Adrenal gland (tissue), 12 donors: ENCODE measurements around the gene KIF18A. TPM values are rescaled to one million over a fixed set of nuclear protein-coding genes. Genes with fewer than 3 reads are reported as not detected.

Source experiments
- DNase-seq, 7 donors: peaks; one replicate each; pipeline ENCODE4 v3.0.0-alpha.2; 2019 to 2020
- H3K27ac ChIP-seq, 5 donors: fragments of 200-600 bp; sonication (generic) in 4 of 5; 1 replicate in 3 of 5; 2 replicates in 2 of 5; pipeline versions ENCODE4 v1.5.1 to v1.8.0; 2016 to 2020; ENCODE audit warnings: mild to moderate bottlenecking in 1 of 5
- H3K27me3 ChIP-seq: fragments of 200-600 bp; 2 replicates; pipeline ENCODE4 v1.8.0; 2021
- H3K36me3 ChIP-seq, 2 donors: fragments of 200-600 bp; replicated peaks in 1 of 2; 1 replicate in 1 of 2; 2 replicates in 1 of 2; pipeline versions ENCODE4 v1.5.1 to v1.8.0; 2018 to 2022
- H3K4me1 ChIP-seq, 2 donors: fragments of 200-600 bp; replicated peaks in 1 of 2; 1 replicate in 1 of 2; 2 replicates in 1 of 2; pipeline versions ENCODE4 v1.5.1 to v1.8.0; 2018 to 2021
- H3K4me3 ChIP-seq, 4 donors: fragments of 200-600 bp; sonication (generic) in 3 of 4; one replicate each; pipeline ENCODE4 v1.5.1; 2016 to 2018
- H3K9me3 ChIP-seq, 3 donors: fragments of 200-600 bp; sonication (generic) in 1 of 3; replicated peaks in 1 of 3; 1 replicate in 2 of 3; 2 replicates in 1 of 3; pipeline versions ENCODE4 v1.5.1 to v1.8.0; 2016 to 2021
- CTCF ChIP-seq, 6 experiments: fragments of 450-650 bp in 4 of 6; fragments of 200-600 bp in 2 of 6; sonication (generic) in 1 of 6; IDR thresholded peaks; 1 replicate in 5 of 6; 2 replicates in 1 of 6; pipeline versions ENCODE4 v1.5.1 to v1.8.0; 2016 to 2021; ENCODE audit warnings: antibody characterized with exemption in 6 of 6, mild to moderate bottlenecking in 2 of 6, moderate library complexity in 1 of 6
- POLR2A ChIP-seq, 2 donors: fragments of 450-650 bp; IDR thresholded peaks; one replicate each; pipeline ENCODE4 v1.6.1; 2017; ENCODE audit warnings: antibody characterized with exemption in 2 of 2, mild to moderate bottlenecking in 2 of 2, moderate library complexity in 1 of 2
- WGBS, 4 donors: extraction: QIAGEN DNeasy Blood & Tissue Kit in 2 of 4; methylation state at CpG; one replicate each; pipeline versions ENCODE4 v1.1.5 to v1.1.7; 2013 to 2017; 5-methylcytosine and 5-hydroxymethylcytosine counted together
- intact Hi-C, 2 donors: fragments of 100-400 bp; cut with DNase I; formaldehyde crosslinking; loops; one replicate each; pipeline versions ENCODE4 v1.14.1 to v1.15.0; 2022 to 2023
- polyA plus RNA-seq, 3 donors: library from polyadenylated mRNA; stranded (reverse); fragments of 200-250 nt in 2 of 3; fragments of 350-450 nt in 1 of 3; fragmentation: Illumina TruSeq in 1 of 3; extraction: RNeasy Lipid Tissue Mini Kit (QIAGEN cat#74804) in 1 of 3; gene quantifications; one replicate each; pipeline ENCODE4 v1.2.3, GENCODE V29; 2013 to 2014
- total RNA-seq, 9 donors: library from RNA; depleted of rRNA in 4 of 9; stranded (reverse); fragments of >200 nt in 4 of 9; fragments of 120-200 nt in 1 of 9; fragmentation: NEBNext Ultra II Directional in 1 of 9; extraction: Animal tissue kit (Norgen Biotek cat#: 25700) in 1 of 9; gene quantifications; one replicate each; pipeline versions ENCODE4 v1.1.0 to v1.2.4, GENCODE V29; 2013 to 2023
- donor health status: healthy with polysubstance abuse.
- donor health status: Bipolar disorder and iron deficiency.
- donor health status: DM: yes; HTN: yes; CAD: no.
- donor health status: DM: no; HTN: no; CAD: no.
- donor health status: DM: no; HTN: no; CAD: no.
- donor health status: DM: yes; HTN: yes; CAD: no.

The KIF18A gene
- total and polyA plus RNA-seq, 12 donors, result 0.13 to 7.3 (median 0.57) TPM; not detected in 2

- TF ChIP-seq CTCF (IDR thresholded peaks at IDR 0.05) (no peak), POLR2A (IDR thresholded peaks at IDR 0.05) (no peak)
- intact Hi-C loops, result no loop called here
- no peak overlapping the region for H3K27ac ChIP-seq
- no peak overlapping the region for H3K4me3 ChIP-seq
- H3K4me1 ChIP-seq, result no peaks in the 10 kb centered on the region
- no peaks in the 10 kb centered on the region for H3K27me3 ChIP-seq
- no peak for DNase-seq
- no peaks in the 10 kb centered on the region for H3K9me3 ChIP-seq
- 44 to 80% (median 62%) methylated on average over 3 of the region's 3 CpGs for WGBS, 4 donors
- no peaks in the 10 kb centered on the region for H3K36me3 ChIP-seq
These were observed 130.9 kb downstream of the KIF18A start for GRCh38 chr11:27977031-27977430.

GRCh38 chr11:27976262-27976661, 131.7 kb downstream of the KIF18A start:
- DNase-seq, result no peak
- Histone ChIP-seq H3K4me1 (no peaks in the 10 kb centered on the region), H3K27me3 (no peaks in the 10 kb centered on the region), H3K4me3 (no peak overlapping the region), H3K36me3 (no peaks in the 10 kb centered on the region), H3K9me3 (no peaks in the 10 kb centered on the region), H3K27ac (no peak overlapping the region)
- intact Hi-C loops, result no loop called here
- TF ChIP-seq POLR2A (IDR thresholded peaks at IDR 0.05) (no peak), CTCF (IDR thresholded peaks at IDR 0.05) (no peak)
- 62 to 71% (median 65%) methylated on average over 4 of the region's 4 CpGs for WGBS, 4 donors

GRCh38 chr11:27973851-27974536, 134.0 kb downstream of the KIF18A start:
- H3K27me3 ChIP-seq, result no peaks in the 10 kb centered on the region
- intact Hi-C loops, result no loop called here
- no peak for DNase-seq
- H3K27ac ChIP-seq, result no peak overlapping the region
- WGBS, 4 donors, result 75 to 91% (median 85%) methylated on average over 4 of the region's 4 CpGs
- H3K36me3 ChIP-seq, result no peaks in the 10 kb centered on the region
- H3K4me1 ChIP-seq, result no peaks in the 10 kb centered on the region
- H3K4me3 ChIP-seq, result no peak overlapping the region
- no peaks in the 10 kb centered on the region for H3K9me3 ChIP-seq
- TF ChIP-seq CTCF (IDR thresholded peaks at IDR 0.05), result no peak
- no peak for TF ChIP-seq POLR2A (IDR thresholded peaks at IDR 0.05)

- no peaks in the 10 kb centered on the region for H3K36me3 ChIP-seq
- TF ChIP-seq CTCF (IDR thresholded peaks at IDR 0.05), result no peak
- TF ChIP-seq POLR2A (IDR thresholded peaks at IDR 0.05), result no peak
- DNase-seq, result no peak
- H3K27me3 ChIP-seq, result no peaks in the 10 kb centered on the region
- H3K9me3 ChIP-seq, result no peaks in the 10 kb centered on the region
- H3K27ac ChIP-seq, result no peak overlapping the region
- intact Hi-C loops, result no loop called here
- H3K4me1 ChIP-seq, result no peaks in the 10 kb centered on the region
- WGBS, 4 donors, result 63 to 72% (median 70%) methylated on average over 5 of the region's 5 CpGs
- H3K4me3 ChIP-seq, result no peak overlapping the region
These were observed 135.3 kb downstream of the KIF18A start for GRCh38 chr11:27972522-27973170.
